ENCODE measurements around the gene SPPL2C. TPM values are rescaled to one million over a fixed set of nuclear protein-coding genes. Genes with fewer than 3 reads are reported as not detected.

Gene SPPL2C
- total RNA-seq, 4 donors from 2014 or later, result not detected

DNA sequence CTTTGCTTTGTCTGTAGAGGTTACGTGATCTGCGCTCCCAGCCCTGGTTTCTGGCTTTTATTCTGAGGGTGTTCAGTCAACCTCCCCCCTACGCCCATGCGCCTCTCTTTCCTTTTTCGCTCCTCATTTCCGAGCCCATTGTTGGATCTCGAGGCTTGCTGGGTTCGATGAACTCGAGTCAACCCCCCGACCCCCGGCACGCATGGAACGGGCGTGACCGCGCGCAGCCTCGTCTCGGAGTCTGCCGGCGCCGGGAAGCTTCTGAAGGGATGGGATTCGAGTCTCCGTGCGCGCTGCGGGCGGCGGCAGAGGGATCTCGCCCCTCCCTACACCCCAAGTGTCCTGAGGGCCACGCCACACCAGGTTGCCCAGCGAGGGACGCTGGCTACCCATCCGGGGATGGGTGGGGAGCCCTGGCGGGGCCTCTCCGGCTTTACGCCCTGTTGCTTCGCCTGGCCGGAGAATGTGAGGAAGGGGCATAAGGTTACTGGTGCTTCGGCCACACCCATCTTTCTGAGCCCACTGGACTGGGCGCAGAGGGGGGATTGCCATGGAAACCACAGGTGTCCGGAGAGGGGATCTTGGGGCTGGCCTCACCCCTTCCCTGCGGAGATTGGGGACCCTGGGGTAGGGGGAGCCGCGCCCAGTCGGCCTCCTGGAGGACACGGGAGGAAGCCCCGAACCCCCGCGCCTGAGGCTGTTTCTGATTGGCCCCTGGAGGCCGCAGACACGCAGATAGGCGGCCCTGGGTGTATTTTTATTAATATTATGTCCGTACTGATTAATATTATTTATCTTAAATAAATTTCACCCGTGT is 51.5 kb downstream of the SPPL2C start:
- TF ChIP-seq EP300 (IDR thresholded peaks at IDR 0.05), result no peak
- no peak for TF ChIP-seq POLR2AphosphoS5 (IDR thresholded peaks at IDR 0.05)
- TF ChIP-seq, protein P1, sequence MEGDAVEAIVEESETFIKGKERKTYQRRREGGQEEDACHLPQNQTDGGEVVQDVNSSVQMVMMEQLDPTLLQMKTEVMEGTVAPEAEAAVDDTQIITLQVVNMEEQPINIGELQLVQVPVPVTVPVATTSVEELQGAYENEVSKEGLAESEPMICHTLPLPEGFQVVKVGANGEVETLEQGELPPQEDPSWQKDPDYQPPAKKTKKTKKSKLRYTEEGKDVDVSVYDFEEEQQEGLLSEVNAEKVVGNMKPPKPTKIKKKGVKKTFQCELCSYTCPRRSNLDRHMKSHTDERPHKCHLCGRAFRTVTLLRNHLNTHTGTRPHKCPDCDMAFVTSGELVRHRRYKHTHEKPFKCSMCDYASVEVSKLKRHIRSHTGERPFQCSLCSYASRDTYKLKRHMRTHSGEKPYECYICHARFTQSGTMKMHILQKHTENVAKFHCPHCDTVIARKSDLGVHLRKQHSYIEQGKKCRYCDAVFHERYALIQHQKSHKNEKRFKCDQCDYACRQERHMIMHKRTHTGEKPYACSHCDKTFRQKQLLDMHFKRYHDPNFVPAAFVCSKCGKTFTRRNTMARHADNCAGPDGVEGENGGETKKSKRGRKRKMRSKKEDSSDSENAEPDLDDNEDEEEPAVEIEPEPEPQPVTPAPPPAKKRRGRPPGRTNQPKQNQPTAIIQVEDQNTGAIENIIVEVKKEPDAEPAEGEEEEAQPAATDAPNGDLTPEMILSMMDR (IDR thresholded peaks at IDR 0.05), result no peak
- no peak for TF ChIP-seq POLR2A (IDR thresholded peaks at IDR 0.05)
- Histone ChIP-seq H3K4me1 (peaks cover 38% of the 10 kb centered on the region), H3K27me3 (peaks cover 52% of the 10 kb centered on the region), H3K27ac (no peak overlapping the region), H3K9me3 (no peaks in the 10 kb centered on the region), H3K4me3 (peak overlapping the region; percentile 71), H3K36me3 (no peaks in the 10 kb centered on the region)
- no peak for DNase-seq (ENCODE audit: low spot score in 2 of 2)
- WGBS, result 4% methylated on average over 23 of the region's 55 CpGs

Other genes starting within 250 kb of the SPPL2C start
- under 1 TPM; 0.26 to 0.89 (median 0.76) TPM for gene CRHR1, start 60.6 kb upstream of the SPPL2C start, total RNA-seq
- 1 to 10 TPM; 3.6 to 6.5 (median 4.5) TPM for gene MAPT, start 49.7 kb downstream of the SPPL2C start, total RNA-seq
- not detected for gene STH, start 154.4 kb downstream of the SPPL2C start, total RNA-seq